Stimulated activated CD4-positive, alpha-beta T cell treated with anti-CD3 and anti-CD28 coated beads, Interleukin-1b, Interleukin-23, amount 100 ng/mL, for 48 hours (primary cell): ENCODE data around the gene CD109.

ENCODE experiments used
- DNase-seq: peaks from one replicate; pipeline ENCODE4 v3.0.0-alpha.2; 2020

Gene CD109

DNA sequence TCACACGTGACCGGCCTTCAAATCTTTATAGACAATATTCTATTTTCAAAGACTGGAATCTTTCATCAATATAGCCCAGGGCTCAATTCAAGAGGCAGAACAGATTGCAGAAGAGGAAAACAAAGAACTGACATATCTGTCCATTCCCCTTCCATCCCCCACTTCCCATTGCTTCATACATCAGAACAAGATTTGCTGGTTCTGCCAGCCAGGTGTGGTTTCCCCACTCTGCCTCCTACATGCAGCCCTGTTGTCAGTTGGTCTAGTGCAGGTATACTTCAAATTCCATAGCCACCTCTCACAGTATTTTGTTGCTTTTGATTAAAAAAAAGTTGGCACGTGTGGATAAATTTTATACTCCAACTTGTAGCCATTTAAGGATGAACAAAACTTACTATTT is 174.9 kb downstream of the CD109 start:
- DNase-seq = no peak

DNA sequence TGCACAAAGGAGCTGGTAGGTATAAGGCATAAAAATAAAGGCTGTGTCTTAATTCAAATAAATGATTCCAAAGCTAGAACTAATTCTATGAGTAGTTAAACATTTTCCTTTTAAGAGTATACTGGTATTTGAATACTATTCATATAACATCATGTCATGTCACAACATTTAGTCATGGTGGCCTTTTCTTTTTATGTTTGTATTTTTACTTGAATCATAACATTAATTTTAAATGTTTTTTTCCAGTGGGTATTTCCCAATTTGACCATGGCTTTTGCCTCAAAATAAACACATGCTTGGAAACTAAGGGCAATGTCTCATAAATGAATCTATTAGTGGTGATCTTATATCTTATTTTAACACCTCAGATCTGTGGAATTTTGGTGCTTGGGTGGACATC is 177.1 kb downstream of the CD109 start:
- no peak for DNase-seq
